NCI-H510A treated with DMSO at 0.1 percent for 48 hours (cell line): ENCODE measurements around the gene POLK.
"Not testable (repeated sequence)": the region's sequence is repeated elsewhere in the genome, so short reads cannot be mapped to it uniquely, and the experiment has no call there.

Experiments used
- DNase-seq: peaks from one replicate; lab custom pipeline; 2025; lab: John Stamatoyannopoulos, UW

Gene POLK

DNA sequence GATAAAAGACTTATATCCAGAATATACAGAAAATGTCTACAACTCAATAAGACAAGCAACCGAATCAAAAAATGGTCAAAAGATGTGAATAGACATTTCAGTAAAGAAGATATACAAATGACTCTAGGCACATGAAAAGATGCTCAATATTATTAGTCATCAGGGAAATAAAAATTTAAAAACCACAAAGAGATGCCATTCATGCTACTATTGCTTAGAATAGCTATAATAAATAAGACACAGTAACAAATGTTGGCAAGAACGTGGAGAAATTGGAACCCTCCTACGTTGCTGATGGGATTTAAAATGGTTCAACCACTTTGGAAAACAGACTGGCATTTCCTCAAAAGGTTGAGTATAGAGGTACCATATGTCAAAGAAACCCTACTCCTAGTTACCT, 39.8 kb downstream of the POLK start:
- DNase-seq, result no peak

DNA sequence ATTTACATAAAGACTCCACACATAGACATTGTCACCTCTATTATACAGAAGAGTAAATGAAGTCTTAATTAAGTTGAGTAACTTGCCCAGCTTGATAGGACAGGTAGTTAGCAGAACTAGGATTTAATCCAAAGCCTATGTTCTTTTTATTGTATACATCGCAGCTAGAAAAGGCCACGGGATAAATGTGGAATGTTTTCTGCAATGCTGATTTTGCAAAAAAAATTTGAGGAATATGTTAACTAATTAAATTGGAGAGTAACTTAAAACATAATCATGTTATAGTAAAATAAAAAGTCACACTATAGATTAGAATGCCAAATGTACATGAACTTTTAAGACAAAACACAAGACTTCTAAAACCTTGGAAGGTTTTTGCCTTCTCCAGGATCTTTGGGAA, 41.1 kb downstream of the POLK start:
- no peak for DNase-seq

DNA sequence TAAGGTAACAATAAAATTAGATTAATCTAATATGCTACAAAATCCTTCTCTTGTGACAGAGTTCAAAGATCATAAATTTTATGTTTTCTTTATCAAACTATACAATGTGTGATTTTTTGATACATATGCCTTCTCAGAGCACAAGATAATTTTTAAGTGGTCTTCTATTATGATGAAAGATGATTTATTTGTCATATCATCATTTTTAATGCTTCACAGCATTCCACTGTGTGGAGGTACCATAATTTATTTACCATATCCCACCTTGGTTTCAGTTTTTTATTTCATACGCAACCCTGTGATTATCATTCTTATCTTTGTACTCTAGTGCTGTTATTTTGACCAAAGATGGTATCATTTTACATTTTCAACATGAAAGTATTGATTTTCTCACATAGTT, 41.7 kb downstream of the POLK start:
- no peak for DNase-seq

DNA sequence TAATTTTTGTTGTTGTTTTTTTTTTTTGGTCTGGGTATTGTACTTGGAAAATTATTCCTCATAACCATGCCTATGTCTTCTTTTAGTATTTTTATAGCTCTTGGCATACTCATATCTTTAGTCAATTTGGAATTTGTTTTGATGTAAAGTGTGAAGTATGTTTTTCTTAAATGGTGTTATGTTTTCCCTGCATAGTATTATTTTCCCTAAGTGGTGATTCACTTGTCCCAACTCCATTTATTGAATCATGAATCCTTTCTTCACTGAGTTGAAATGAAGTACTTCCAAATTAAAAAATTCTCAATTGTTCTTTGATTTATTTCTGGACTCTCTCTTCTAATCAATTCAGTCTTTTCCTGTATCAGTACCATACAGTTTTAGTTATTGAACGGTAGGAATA, 46.5 kb downstream of the POLK start:
- no peak for DNase-seq

DNA sequence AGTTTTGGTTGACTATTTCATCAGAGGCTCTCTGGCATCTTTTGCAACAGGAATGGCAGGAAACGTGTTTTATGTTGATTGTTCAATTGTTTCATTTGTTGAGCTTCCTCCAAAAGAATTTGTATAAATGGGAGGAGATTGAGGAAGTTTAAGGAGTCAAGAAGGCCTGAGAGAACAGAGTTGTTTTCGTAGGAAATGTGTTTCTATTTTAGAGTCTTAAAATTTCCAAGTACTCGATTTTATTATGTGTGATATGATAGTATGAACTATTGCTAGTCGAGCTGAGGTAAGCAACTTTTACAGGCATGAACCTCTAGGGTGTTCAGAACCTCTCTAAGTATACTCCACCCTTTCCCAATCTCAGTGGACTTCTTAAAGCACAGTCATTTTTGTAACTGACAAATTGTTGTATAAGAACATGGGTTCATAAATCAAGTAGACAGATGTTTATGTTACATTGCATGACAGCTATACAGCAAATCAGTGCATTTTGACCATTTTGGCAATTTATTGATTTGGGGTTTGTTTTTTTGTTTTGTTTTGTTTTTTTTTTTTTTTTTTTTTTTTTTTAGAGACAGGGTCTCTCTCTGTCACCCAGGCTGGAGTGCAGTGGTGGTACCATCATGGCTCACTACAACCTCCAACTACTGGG, 47.4 kb downstream of the POLK start:
- no peak for DNase-seq

DNA sequence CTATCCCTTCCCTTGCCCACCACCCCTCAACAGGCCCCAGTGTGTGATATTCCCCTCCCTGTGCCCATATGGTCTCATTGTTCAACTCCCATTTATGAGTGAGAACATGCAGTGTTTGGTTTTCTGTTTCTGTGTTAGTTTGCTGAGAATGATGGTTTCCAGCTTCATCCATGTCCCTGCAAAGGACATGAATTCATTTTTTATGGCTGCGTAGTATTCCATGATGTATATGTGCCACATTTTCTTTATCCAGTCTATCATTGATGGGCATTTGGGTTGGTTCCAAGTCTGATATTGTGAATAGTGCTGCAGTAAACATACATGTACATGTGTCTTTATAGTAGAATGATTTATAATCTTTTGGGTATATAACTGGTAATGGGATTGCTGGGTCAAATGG, 49.0 kb downstream of the POLK start:
- not testable (repeated sequence) for DNase-seq

DNA sequence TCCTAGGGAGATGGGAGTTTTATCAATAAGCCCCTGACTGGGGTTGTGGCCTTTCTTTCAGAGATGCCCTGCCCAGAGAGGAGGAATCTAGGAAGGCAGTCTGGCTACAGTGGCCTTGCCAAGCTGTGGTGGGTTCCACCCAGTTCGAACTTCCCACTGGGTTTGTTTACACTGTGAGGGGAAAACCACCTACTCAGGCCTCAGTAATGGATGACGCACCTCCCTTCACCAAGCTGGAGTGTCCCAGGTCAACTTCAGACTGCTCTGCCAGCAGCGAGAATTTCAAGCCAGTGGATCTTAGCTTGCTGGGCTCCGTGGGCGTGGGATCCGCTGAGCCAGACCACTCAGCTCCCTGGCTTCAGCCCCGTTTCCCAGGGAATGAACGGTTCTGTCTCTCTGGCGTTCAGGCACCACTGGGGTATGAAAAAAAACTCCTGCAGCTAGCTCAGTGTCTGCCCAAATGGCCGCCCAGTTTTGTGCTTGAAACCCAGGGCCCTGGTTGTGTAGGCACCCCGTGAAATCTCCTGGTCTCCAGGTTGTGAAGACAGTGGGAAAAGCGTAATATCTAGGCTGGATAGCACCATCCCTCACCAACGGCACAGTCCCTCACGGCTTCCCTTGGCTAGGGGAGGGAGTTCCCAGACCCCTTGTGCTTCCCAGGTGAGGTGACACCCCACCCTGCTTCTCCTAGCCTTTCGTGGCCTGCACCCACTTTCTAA, 54.5 kb downstream of the POLK start:
- not testable (repeated sequence) for DNase-seq

GRCh38 chr5:75566710-75567309, 55.1 kb downstream of the POLK start:
- DNase-seq, result no peak

DNA sequence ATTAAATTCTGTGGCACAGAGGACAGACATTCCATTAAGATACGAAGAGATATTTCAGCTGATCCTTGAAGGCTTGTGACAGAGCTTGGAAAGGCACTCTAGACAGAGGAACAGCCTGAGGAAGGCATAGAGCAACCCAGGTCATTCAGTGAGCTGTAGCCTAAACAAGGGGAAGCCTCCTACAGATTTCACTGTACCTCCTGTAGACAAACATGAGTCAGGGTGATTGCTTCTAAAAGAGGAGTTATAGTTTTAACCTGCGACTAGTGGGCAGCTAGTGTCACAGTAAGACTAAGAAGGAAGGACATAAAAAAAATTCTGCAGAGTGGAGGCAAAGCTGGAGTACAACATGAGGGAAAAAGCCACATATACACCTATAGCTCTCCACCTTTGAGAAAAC, 56.0 kb downstream of the POLK start:
- no peak for DNase-seq

DNA sequence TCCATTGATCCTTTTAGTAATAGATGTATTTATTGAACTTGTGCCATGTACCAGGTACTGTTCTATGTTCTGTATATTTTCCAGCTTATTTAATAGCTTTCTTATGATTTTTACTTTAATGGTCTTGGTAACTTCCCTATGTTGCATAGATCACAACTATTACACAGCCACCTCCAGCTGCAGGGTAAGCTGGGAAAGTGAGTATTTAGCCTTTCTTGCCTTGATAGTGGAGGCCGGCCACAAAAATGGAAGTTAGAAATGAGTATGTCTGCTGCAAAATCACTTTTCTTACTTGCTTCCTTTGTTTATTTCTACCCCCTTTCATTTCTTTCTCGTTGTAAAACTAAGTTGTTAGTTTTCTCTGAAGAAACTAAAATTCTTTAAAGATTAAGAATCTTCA, 56.5 kb downstream of the POLK start:
- DNase-seq, result no peak

GRCh38 chr5:75571547-75571946, 59.9 kb downstream of the POLK start:
- no peak for DNase-seq

DNA sequence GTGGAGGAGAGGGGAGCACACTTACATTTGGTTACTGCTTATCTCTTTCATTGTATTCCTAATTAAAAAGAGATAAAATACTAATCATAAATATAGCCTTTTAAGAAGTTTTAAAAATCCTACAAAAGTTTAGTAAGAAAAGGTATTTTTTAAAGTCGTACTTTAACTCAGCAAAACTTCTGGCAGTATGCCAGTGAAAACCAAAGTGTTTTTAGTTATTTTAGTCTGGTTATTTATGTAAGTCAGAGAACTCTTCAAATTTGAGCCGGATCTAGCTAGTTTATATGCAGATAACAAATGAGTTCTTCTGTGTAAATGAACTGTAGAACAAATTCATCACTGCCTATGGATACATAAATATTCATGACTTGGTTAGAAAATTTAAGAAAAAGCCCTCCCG, 63.1 kb downstream of the POLK start:
- DNase-seq, result no peak

DNA sequence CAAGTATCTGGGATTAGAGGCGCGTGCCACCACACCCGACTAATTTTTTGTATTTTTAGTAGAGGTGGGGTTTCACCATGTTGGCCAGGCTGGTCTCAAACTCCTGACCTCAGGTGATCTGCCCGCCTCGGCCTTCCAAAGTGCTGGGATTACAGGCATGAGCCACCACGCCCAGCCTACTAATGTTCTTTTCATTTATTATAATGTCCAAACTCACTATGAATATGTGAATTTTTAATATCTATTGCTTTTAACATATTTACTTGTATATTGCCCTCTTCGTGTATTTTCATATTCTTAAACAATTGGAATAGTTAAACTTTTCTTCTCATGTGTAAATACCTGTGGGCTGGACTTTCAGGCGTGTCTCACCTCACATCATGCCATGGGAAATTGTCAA, 66.6 kb downstream of the POLK start:
- DNase-seq, result not testable (repeated sequence)

DNA sequence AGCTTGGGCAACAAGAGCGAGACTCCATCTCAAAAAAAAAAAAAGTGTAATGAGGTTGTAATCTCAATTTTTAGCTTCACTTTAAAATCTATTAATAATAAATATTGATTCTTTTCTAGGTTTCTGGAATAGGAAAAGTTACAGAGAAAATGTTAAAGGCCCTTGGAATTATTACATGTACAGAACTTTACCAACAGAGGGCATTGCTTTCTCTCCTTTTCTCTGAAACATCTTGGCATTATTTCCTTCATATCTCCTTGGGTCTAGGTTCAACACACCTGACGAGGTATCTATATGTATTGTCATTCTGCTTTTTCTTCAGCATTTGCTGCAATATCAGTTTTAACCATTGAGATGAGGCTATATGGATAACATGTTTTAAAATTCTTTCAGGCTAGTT, 73.0 kb downstream of the POLK start:
- DNase-seq, result no peak

DNA sequence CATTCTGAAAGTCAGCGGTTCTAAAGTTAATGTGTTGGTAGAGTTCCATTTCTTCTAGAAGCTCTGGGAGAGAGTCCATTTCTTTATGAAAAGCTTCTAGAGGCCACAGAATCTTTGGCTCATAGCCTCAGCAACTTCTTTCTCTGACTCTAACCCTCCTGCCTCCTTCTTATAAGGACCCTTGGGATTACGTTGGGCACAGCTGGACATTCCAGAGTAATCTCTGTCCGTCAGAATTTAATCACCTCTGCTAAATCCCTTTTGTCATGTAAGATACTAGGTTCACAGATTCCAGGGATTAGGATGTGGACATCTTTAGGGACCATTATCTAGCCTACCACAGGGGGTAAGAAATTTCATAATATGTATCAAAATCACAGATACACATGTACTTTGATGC, 77.0 kb downstream of the POLK start:
- DNase-seq, result no peak

GRCh38 chr5:75600535-75600934, 88.8 kb downstream of the POLK start:
- no peak for DNase-seq

- DNase-seq, result no peak
These were observed 89.9 kb downstream of the POLK start for GRCh38 chr5:75601567-75601966.

GRCh38 chr5:75601996-75602395, 90.3 kb downstream of the POLK start:
- DNase-seq, result no peak

DNA sequence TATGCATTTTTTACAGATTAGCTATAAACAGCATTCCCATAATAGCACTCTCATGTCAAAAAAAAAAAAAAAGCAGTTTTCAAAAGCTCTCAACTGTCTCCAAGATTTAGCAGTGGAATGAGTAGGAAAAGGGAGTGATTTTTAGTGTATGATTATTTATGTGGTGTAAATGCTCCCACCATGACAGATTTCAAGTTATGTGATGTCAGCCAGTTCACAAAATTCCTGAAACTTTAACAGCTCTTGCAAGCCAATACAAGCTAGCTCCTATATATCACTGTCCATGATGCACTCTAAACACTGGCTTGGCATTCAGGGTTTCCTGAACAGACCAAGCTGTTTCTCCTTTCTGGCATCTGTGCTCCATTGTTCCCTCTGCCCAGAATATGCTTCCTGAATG, 91.7 kb downstream of the POLK start:
- DNase-seq, result no peak

DNA sequence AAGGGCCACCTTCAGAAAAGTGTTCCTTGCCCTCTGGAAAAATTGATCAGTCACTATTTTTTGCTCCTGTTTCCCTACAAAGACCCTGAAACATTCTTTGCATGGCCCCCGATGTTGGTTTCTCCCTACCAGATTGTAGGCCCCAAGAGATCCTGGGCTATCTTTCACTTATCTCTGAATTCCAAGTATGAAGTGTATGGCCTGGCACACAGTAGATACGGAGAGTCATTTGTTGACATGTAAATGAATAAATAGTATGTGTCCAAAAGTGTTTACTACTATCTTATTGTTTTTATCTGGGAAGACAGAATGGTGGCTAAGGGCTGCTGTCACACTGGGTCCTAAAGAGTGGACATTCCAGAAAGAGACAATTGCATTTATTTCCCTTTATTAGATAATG, 92.1 kb downstream of the POLK start:
- DNase-seq, result no peak

DNA sequence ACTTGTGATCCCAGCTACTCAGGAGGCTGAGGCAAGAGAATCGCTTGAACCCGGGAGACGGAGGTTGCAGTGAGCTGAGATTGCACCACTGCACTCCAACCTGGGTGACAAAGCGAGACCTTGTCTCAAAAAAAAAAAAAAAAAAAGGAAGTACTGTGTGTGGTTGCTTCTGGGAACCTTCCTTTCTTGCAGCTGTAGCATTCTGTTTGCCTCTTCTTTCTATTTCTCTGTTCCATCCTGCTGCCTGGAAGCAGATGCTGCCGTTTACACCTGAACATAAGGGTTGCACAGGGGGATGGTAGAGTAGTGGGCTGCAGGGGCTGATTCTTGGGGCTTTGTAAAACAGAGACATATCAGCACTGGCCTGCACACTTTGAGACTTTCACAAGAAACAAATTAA, 95.7 kb downstream of the POLK start:
- DNase-seq, result not testable (repeated sequence)

GRCh38 chr5:75608870-75609269, 97.2 kb downstream of the POLK start:
- no peak for DNase-seq

GRCh38 chr5:75610201-75610600, 98.5 kb downstream of the POLK start:
- no peak for DNase-seq
